Measurements from ENCODE around the gene RASSF8. TPM values are rescaled to one million over a fixed set of nuclear protein-coding genes. Genes with fewer than 3 reads are reported as not detected.

Gene RASSF8
- total RNA-seq, 1 experiment from 2014 or later = 51.2 TPM

GRCh38 chr12:26077915-26078702, 119.6 kb downstream of the RASSF8 start:
- DNase-seq (peak; percentile 91), ATAC-seq (peak; percentile 96)
- Histone ChIP-seq H3K79me2 (ENCODE audit: low read length) (no peaks in the 10 kb centered on the region), H3K36me3 (ENCODE audit: low read depth, low read length) (no peaks in the 10 kb centered on the region), H4K20me1 (ENCODE audit: low read length) (no peaks in the 10 kb centered on the region), H2AFZ (ENCODE audit: low read length) (0 out of 2 replicates have a peak overlapping the region, but pooled peaks have one; percentile 3), H3K9me3 (ENCODE audit: low read length) (no peaks in the 10 kb centered on the region), H3K4me1 (ENCODE audit: insufficient read depth, low read length) (peaks cover 13% of the 10 kb centered on the region), H3K4me2 (ENCODE audit: low read length) (peak overlapping the region; percentile 47), H3K9ac (ENCODE audit: low read length) (no peak overlapping the region), H3K4me3 (ENCODE audit: low read length) (no peak overlapping the region), H3K27me3 (ENCODE audit: low read length) (no peaks in the 10 kb centered on the region), H3K27ac (ENCODE audit: low read length) (peak overlapping the region; percentile 48), H3F3A (ENCODE audit: low read length, unreplicated experiment) (no peaks in the 10 kb centered on the region), H3K9me2 (replicated peaks; ENCODE audit: low read length) (no peaks in the 10 kb centered on the region; the same call in 1 of the 2 replicates)
- TF ChIP-seq CTCF (conservative IDR thresholded peaks at IDR 0.05; ENCODE audit: low read depth, low read length) (no peak), EZH2 (IDR thresholded peaks at IDR 0.05; ENCODE audit: low read length, unreplicated experiment) (no peak), EZH2phosphoT487 (IDR thresholded peaks at IDR 0.05; ENCODE audit: borderline replicate concordance, low read length) (no peak)
- no TSS peak for BruUV-seq (replicated peaks)
- ChIA-PET POLR2A (ENCODE audit: unreplicated experiment) (no interaction called here), CTCF (no interaction called here)
- intact Hi-C loops (cut with micrococcal nuclease) = no loop called here

- ATAC-seq (no peak), DNase-seq (no peak)
- no peak overlapping the region for H3K4me3 ChIP-seq (ENCODE audit: low read length)
- TF ChIP-seq EZH2 (IDR thresholded peaks at IDR 0.05; ENCODE audit: low read length, unreplicated experiment) (no peak), CTCF (conservative IDR thresholded peaks at IDR 0.05; ENCODE audit: low read depth, low read length) (no peak), EZH2phosphoT487 (IDR thresholded peaks at IDR 0.05; ENCODE audit: borderline replicate concordance, low read length) (no peak)
- H3K27me3 ChIP-seq (ENCODE audit: low read length) = no peaks in the 10 kb centered on the region
- CTCF ChIA-PET = no interaction called here
- H3K9ac ChIP-seq (ENCODE audit: low read length) = no peak overlapping the region
- no TSS peak for BruUV-seq (replicated peaks)
- no peaks in the 10 kb centered on the region for H3K79me2 ChIP-seq (ENCODE audit: low read length)
- no peaks in the 10 kb centered on the region for H3F3A ChIP-seq (ENCODE audit: low read length, unreplicated experiment)
- no peak overlapping the region for H3K27ac ChIP-seq (ENCODE audit: low read length)
- H3K4me1 ChIP-seq (ENCODE audit: insufficient read depth, low read length) = peaks cover 13% of the 10 kb centered on the region
- intact Hi-C loops (cut with micrococcal nuclease) = no loop called here
- H3K9me2 ChIP-seq (replicated peaks; ENCODE audit: low read length) = no peaks in the 10 kb centered on the region; the same call in 1 of the 2 replicates
- POLR2A ChIA-PET (ENCODE audit: unreplicated experiment) = no interaction called here
- no peaks in the 10 kb centered on the region for H3K36me3 ChIP-seq (ENCODE audit: low read depth, low read length)
- no peak overlapping the region for H2AFZ ChIP-seq (ENCODE audit: low read length)
- H4K20me1 ChIP-seq (ENCODE audit: low read length) = no peaks in the 10 kb centered on the region
- no peak overlapping the region for H3K4me2 ChIP-seq (ENCODE audit: low read length)
- no peaks in the 10 kb centered on the region for H3K9me3 ChIP-seq (ENCODE audit: low read length)
Measured at GRCh38 chr12:26080911-26081310, 122.4 kb downstream of the RASSF8 start.

GRCh38 chr12:26086936-26087335, 128.5 kb downstream of the RASSF8 start:
- Histone ChIP-seq H3K27ac (ENCODE audit: low read length) (no peak overlapping the region), H3K4me3 (ENCODE audit: low read length) (no peak overlapping the region), H3K9me3 (ENCODE audit: low read length) (no peaks in the 10 kb centered on the region), H3K4me2 (ENCODE audit: low read length) (no peak overlapping the region), H4K20me1 (ENCODE audit: low read length) (no peaks in the 10 kb centered on the region), H3F3A (ENCODE audit: low read length, unreplicated experiment) (no peaks in the 10 kb centered on the region), H3K79me2 (ENCODE audit: low read length) (no peaks in the 10 kb centered on the region), H3K36me3 (ENCODE audit: low read depth, low read length) (no peaks in the 10 kb centered on the region), H2AFZ (ENCODE audit: low read length) (no peak overlapping the region), H3K9me2 (replicated peaks; ENCODE audit: low read length) (no peaks in the 10 kb centered on the region), H3K9ac (ENCODE audit: low read length) (no peak overlapping the region), H3K4me1 (ENCODE audit: insufficient read depth, low read length) (peaks cover 16% of the 10 kb centered on the region), H3K27me3 (ENCODE audit: low read length) (no peaks in the 10 kb centered on the region)
- POLR2A ChIA-PET (ENCODE audit: unreplicated experiment) = no interaction called here
- CTCF ChIA-PET = no interaction called here
- no peak for ATAC-seq
- TF ChIP-seq EZH2phosphoT487 (IDR thresholded peaks at IDR 0.05; ENCODE audit: borderline replicate concordance, low read length) = no peak
- TF ChIP-seq EZH2 (IDR thresholded peaks at IDR 0.05; ENCODE audit: low read length, unreplicated experiment) = no peak
- TF ChIP-seq CTCF (conservative IDR thresholded peaks at IDR 0.05; ENCODE audit: low read depth, low read length) = no peak
- BruUV-seq (replicated peaks) = no TSS peak
- intact Hi-C loops (cut with micrococcal nuclease) = no loop called here
- DNase-seq = no peak
